Vagina (tissue), 2 donors: ENCODE measurements around the gene SYTL3. TPM values are rescaled to one million over a fixed set of nuclear protein-coding genes. Genes with fewer than 3 reads are reported as not detected.

ENCODE experiments used
- DNase-seq, 2 donors: peaks; one replicate each; pipeline ENCODE4 v3.0.0-alpha.2; 2017; ENCODE audit errors: extremely low spot score in 2 of 2
- H3K27ac ChIP-seq: fragments of 200-600 bp; sonication (generic); one replicate; pipeline ENCODE4 v1.5.1; 2019
- H3K27me3 ChIP-seq: fragments of 200-600 bp; sonication (generic); one replicate; pipeline ENCODE4 v1.5.1; 2019
- H3K36me3 ChIP-seq, 2 donors: fragments of 200-600 bp; sonication (generic); one replicate each; pipeline ENCODE4 v1.5.1; 2017 to 2019
- H3K4me1 ChIP-seq: fragments of 200-600 bp; sonication (generic); one replicate; pipeline ENCODE4 v1.5.1; 2019
- H3K4me3 ChIP-seq, 2 donors: fragments of 200-600 bp; sonication (generic); 1 replicate in 1 of 2; 2 replicates in 1 of 2; pipeline ENCODE4 v1.5.1; 2016 to 2019
- H3K9me3 ChIP-seq: fragments of 200-600 bp; sonication (generic); one replicate; pipeline ENCODE4 v1.5.1; 2019
- POLR2A ChIP-seq, 2 donors: fragments of 450-650 bp; IDR thresholded peaks; one replicate each; pipeline ENCODE4 v1.6.1; 2017; ENCODE audit warnings: antibody characterized with exemption in 2 of 2, mild to moderate bottlenecking in 2 of 2, moderate library complexity in 2 of 2
- POLR2AphosphoS5 ChIP-seq, 2 donors: sonication (generic); formaldehyde crosslinking; IDR thresholded peaks; one replicate each; pipeline ENCODE4 v1.9.0; 2017; ENCODE audit warnings: antibody characterized with exemption in 2 of 2, mild to moderate bottlenecking in 2 of 2, low read depth in 1 of 2; ENCODE audit not compliant: insufficient read depth in 1 of 2
- intact Hi-C: fragments of 100-400 bp; cut with DNase I; formaldehyde crosslinking; loops from one replicate; pipeline ENCODE4 v1.15.1; 2023
- total RNA-seq: library from RNA; depleted of rRNA; stranded (reverse); fragments of >200 nt; gene quantifications from one replicate; pipeline ENCODE4 v1.2.3, GENCODE V29; 2016
- TF ChIP-seq, protein P1 (sequence below), 3 experiments: fragments of 450-650 bp in 2 of 3; fragments of 200-600 bp in 1 of 3; sonication (generic) in 1 of 3; IDR thresholded peaks; one replicate each; pipeline ENCODE4 v1.5.1; 2017 to 2019; ENCODE audit warnings: antibody characterized with exemption in 3 of 3, mild to moderate bottlenecking in 2 of 3, moderate library complexity in 2 of 3

Gene SYTL3
- total RNA-seq, 1 donor from 2014 or later: 10.8 TPM

GRCh38 chr6:158636778-158637177 lies 13.1 kb upstream of the SYTL3 start:
- TF ChIP-seq, protein P1, sequence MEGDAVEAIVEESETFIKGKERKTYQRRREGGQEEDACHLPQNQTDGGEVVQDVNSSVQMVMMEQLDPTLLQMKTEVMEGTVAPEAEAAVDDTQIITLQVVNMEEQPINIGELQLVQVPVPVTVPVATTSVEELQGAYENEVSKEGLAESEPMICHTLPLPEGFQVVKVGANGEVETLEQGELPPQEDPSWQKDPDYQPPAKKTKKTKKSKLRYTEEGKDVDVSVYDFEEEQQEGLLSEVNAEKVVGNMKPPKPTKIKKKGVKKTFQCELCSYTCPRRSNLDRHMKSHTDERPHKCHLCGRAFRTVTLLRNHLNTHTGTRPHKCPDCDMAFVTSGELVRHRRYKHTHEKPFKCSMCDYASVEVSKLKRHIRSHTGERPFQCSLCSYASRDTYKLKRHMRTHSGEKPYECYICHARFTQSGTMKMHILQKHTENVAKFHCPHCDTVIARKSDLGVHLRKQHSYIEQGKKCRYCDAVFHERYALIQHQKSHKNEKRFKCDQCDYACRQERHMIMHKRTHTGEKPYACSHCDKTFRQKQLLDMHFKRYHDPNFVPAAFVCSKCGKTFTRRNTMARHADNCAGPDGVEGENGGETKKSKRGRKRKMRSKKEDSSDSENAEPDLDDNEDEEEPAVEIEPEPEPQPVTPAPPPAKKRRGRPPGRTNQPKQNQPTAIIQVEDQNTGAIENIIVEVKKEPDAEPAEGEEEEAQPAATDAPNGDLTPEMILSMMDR (IDR thresholded peaks at IDR 0.05): no peak
- TF ChIP-seq POLR2A (IDR thresholded peaks at IDR 0.05): no peak
- no peak for TF ChIP-seq POLR2AphosphoS5 (IDR thresholded peaks at IDR 0.05; ENCODE audit: insufficient read depth in 1 of 2, low read depth in 1 of 2)
- H3K27ac ChIP-seq: no peak overlapping the region
- no peaks in the 10 kb centered on the region for H3K9me3 ChIP-seq
- H3K36me3 ChIP-seq: peaks cover 0 to 30% of the 10 kb centered on the region in 2 donors
- H3K27me3 ChIP-seq: no peaks in the 10 kb centered on the region
- no peak overlapping the region for H3K4me3 ChIP-seq
- H3K4me1 ChIP-seq: peaks cover 35% of the 10 kb centered on the region
- DNase-seq: peak in 1 of 2 donors; percentile 18
- intact Hi-C loops: no loop called here

DNA sequence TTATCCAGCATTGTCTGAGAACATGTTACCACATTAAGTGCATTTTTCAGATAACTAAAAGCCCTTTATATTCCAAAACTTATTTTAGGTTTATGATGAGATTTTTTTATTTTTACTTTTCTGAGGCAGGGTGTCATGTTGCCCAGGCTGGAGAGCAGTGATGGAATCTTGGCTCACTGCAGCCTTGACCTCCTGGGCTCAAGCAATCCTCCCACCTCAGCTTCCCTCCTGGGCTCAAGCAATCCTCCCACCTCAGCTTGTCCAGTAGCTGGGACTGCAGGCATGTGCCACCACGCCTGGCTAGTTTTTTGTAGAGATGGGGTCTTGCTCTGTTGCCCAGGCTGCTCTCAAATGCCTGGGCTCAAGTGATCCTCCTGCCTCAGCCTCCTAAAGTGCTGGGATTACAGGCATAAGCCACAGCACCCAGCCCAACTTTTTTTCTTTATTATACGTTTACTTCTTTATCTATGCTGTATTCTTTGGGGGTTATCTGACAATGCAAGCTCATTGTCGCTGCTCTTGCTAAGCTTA lies 11.5 kb upstream of the SYTL3 start:
- H3K9me3 ChIP-seq: no peaks in the 10 kb centered on the region
- peaks cover 41% of the 10 kb centered on the region for H3K4me1 ChIP-seq
- H3K36me3 ChIP-seq: peaks cover 0 to 30% of the 10 kb centered on the region in 2 donors
- intact Hi-C loops: no loop called here
- H3K4me3 ChIP-seq: no peak overlapping the region
- peak in 1 of 2 donors; percentile 29 for DNase-seq
- no peaks in the 10 kb centered on the region for H3K27me3 ChIP-seq
- TF ChIP-seq, protein P1 (IDR thresholded peaks at IDR 0.05): no peak
- TF ChIP-seq POLR2AphosphoS5 (IDR thresholded peaks at IDR 0.05; ENCODE audit: insufficient read depth in 1 of 2, low read depth in 1 of 2): no peak
- no peak overlapping the region for H3K27ac ChIP-seq

DNA sequence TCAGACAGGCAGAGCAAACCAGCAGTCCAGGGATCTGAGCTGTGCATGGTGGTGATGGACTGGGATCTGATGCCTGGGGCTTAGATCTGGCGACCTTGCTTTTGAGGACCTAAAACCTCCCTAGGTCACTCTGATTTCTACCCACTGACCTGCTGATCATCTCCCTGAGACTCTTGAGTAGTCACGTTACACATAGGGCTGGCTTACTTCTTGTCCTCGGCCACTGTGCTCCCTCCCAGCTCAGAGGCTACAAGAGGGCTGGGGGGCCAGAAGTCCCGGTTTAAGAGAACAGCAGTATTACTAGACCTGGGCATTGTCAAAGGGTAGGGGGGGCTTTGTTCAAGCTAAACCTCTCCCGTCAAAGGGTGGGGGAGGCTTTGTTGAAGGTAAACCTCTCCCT lies 10.8 kb upstream of the SYTL3 start:
- H3K4me1 ChIP-seq: peaks cover 45% of the 10 kb centered on the region
- H3K27ac ChIP-seq: no peak overlapping the region
- intact Hi-C loops: no loop called here
- peaks cover 0 to 30% of the 10 kb centered on the region in 2 donors for H3K36me3 ChIP-seq
- DNase-seq: peak in 1 of 2 donors; percentile 77
- no peak overlapping the region for H3K4me3 ChIP-seq
- H3K27me3 ChIP-seq: no peaks in the 10 kb centered on the region
- no peaks in the 10 kb centered on the region for H3K9me3 ChIP-seq
- no peak for TF ChIP-seq POLR2A (IDR thresholded peaks at IDR 0.05)

DNA sequence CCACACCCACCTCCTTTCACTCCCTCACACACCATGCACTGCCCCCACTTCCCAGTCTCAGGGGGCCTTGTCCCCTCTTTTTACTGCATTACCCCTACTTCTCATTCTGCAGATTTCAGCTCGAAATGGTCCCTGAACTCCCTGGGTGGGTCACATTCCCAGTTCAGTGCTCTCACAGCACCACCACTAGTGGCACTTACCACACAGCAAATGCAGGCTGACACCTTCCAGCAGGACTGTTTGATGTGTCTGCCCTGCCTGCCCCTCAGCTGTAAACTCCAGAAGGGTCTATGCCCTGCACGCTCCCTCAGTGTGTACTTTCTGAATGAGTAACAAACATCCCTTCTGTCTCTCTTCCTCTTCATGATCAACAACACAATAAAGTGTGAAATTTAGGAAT lies 9.3 kb upstream of the SYTL3 start:
- peak in 1 of 2 donors; percentile 62 for DNase-seq
- no peaks in the 10 kb centered on the region for H3K9me3 ChIP-seq
- H3K27me3 ChIP-seq: no peaks in the 10 kb centered on the region
- no peak overlapping the region for H3K27ac ChIP-seq
- H3K4me1 ChIP-seq: peaks cover 51% of the 10 kb centered on the region
- H3K4me3 ChIP-seq: no peak overlapping the region
- peaks cover 0 to 24% of the 10 kb centered on the region in 2 donors for H3K36me3 ChIP-seq
- TF ChIP-seq POLR2AphosphoS5 (IDR thresholded peaks at IDR 0.05; ENCODE audit: insufficient read depth in 1 of 2, low read depth in 1 of 2) (no peak), POLR2A (IDR thresholded peaks at IDR 0.05) (no peak)
- TF ChIP-seq, protein P1 (IDR thresholded peaks at IDR 0.05): no peak
- intact Hi-C loops: no loop called here

DNA sequence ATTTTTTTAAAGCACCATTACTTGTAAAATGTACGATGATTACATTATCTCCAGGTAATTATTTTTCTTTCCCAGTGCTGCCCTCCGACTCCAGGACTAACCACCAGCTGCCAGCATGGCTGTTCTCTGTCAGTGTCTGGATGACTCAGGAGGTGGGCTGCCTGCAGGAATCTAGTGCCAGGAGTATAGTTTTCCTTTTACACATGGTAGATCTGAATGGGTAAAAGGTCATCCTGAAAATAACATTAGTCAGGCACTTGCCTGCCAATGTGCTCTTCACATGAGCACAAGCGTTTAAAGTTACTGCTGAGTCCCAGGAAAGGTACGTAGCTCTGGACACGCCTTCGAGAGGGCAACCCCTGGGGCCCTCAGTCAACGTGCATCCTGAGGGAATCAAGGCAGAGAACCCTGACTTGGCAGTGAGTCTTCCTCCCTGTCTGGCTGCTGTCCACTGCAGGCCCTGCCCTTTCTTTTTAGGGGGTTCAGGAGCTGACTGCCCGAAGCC lies 7.7 kb upstream of the SYTL3 start:
- H3K27ac ChIP-seq: peak overlapping the region; percentile 93
- H3K36me3 ChIP-seq: peaks cover 0 to 10% of the 10 kb centered on the region in 2 donors
- DNase-seq: peak in 1 of 2 donors; percentile 83
- TF ChIP-seq, protein P1 (IDR thresholded peaks at IDR 0.05): no peak
- peak in 1 of 2 donors; percentile 33 for TF ChIP-seq POLR2AphosphoS5 (IDR thresholded peaks at IDR 0.05; ENCODE audit: insufficient read depth in 1 of 2, low read depth in 1 of 2)
- intact Hi-C loops: no loop called here
- H3K9me3 ChIP-seq: no peaks in the 10 kb centered on the region
- H3K4me1 ChIP-seq: peaks cover 52% of the 10 kb centered on the region
- no peak overlapping the region for H3K4me3 ChIP-seq
- no peaks in the 10 kb centered on the region for H3K27me3 ChIP-seq
